PFSK-1 (cell line): ENCODE results near the gene DDC.

Experiments
- FOXP2 ChIP-seq: optimal IDR thresholded peaks from 2 replicates; pipeline ENCODE3; 2011; ENCODE audit warnings: borderline replicate concordance, control low read depth, inconsistent platforms; ENCODE audit not compliant: insufficient read depth; ENCODE audit errors: extremely low read length, extremely low read depth
- POLR2AphosphoS5 ChIP-seq: IDR thresholded peaks from 2 replicates; pipeline ENCODE4 v1.6.1; 2012; ENCODE audit warnings: low read depth, mild to moderate bottlenecking, control low read depth, low read length, moderate library complexity
- REST ChIP-seq, 2 experiments: IDR thresholded peaks; 2 replicates each; pipeline versions ENCODE4 v1.6.1 to v1.8.0; 2011 to 2012; ENCODE audit warnings: low read depth in 2 of 2, low read length in 2 of 2, control low read depth in 1 of 2, inconsistent platforms in 1 of 2, mild to moderate bottlenecking in 1 of 2, moderate library complexity in 1 of 2; ENCODE audit not compliant: insufficient read depth in 1 of 2
- SIN3A ChIP-seq: IDR thresholded peaks from 2 replicates; pipeline ENCODE4 v1.6.1; 2012; ENCODE audit warnings: mild to moderate bottlenecking, low read length, moderate library complexity, borderline replicate concordance; ENCODE audit not compliant: insufficient read depth
- TAF1 ChIP-seq: IDR thresholded peaks from 2 replicates; pipeline ENCODE4 v1.6.1; 2012; ENCODE audit warnings: low read length, control low read depth, borderline replicate concordance; ENCODE audit not compliant: insufficient read depth

The DDC gene

DNA sequence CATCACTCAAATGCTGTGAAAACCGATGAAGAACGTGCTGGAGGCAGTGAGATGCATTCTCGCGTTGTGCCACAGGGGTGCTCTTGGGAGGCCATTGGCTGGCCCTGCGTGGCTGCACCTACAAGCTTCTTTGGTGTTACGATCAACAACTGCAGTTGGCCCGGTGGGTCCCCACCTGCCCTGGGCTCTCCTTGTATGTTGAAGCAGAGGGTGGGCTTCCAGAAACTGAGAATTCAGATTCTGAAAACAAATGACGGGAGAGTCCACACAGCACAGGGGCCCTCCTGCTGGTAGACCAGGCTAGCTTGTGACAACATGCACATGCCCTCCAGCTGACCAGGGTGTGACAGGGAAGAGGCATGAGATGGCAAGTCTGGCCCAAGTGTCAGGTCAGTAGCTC, 23.7 kb upstream of the DDC start:
- TF ChIP-seq POLR2AphosphoS5 (no peak), SIN3A (no peak), FOXP2 (no peak), TAF1 (no peak), REST (IDR thresholded peaks at IDR 0.05; ENCODE audit: insufficient read depth in 1 of 2, low read depth in 2 of 2, low read length in 2 of 2) (no peak)

DNA sequence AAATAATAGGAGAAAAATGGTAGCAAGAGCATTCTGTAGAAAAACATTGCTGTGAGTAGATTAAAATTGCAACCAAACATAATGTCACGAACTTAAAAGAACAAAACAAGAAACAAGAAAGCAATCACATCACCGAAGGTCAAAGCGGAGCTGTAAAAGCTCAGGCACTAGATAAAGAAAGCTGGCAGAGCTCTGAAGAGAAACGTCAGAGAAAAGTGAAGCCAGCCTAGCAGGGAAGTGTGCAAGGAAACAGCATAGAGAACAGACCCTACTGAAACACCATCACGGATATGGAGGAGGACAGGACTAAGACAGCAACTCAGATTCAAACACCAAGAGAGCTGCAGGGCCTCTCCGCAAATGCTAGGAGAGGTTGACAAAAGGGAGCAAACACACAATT, 22.5 kb upstream of the DDC start:
- no peak for TF ChIP-seq POLR2AphosphoS5

DNA sequence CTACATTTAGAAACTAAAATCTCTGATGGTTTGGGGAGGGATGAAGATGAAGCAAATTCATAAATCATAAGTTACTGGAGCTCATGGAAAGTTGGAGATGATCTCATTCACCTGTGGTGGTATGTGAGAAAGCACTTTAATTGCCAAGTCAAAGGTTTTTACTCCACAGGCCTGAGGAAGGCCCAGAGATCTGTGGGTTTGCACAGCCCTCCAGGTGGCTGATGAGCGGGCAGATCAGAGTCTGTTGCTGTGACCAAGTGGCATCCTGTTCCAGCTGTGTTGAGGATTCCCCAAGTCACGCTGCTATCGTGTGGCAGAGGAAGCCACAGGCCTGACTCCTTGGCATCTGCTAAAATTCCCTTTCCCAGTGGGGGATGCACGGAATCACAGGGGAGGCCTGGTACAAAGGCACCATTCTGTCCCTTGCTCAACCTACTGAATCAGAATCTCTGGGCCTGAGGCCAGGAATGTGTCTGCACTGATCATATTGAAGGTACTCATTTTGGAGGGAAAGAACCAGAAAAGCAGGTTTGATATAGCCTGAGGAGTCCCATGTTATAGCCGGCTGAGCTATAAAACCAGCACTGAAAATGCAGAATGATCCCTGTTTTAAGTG, 19.7 kb upstream of the DDC start:
- no peak for TF ChIP-seq FOXP2
- TF ChIP-seq REST (IDR thresholded peaks at IDR 0.05; ENCODE audit: insufficient read depth in 1 of 2, low read depth in 2 of 2, low read length in 2 of 2), result no peak
- no peak for TF ChIP-seq POLR2AphosphoS5
- TF ChIP-seq TAF1, result no peak
- no peak for TF ChIP-seq SIN3A

- TF ChIP-seq TAF1 (no peak), SIN3A (no peak), POLR2AphosphoS5 (no peak), FOXP2 (no peak), REST (IDR thresholded peaks at IDR 0.05; ENCODE audit: insufficient read depth in 1 of 2, low read depth in 2 of 2, low read length in 2 of 2) (no peak)
Measured at GRCh38 chr7:50584386-50584785, 19.2 kb upstream of the DDC start.

GRCh38 chr7:50580057-50580456, 14.9 kb upstream of the DDC start:
- no peak for TF ChIP-seq POLR2AphosphoS5
- no peak for TF ChIP-seq REST (IDR thresholded peaks at IDR 0.05; ENCODE audit: insufficient read depth in 1 of 2, low read depth in 2 of 2, low read length in 2 of 2)
- TF ChIP-seq SIN3A, result no peak
- TF ChIP-seq FOXP2, result no peak
- no peak for TF ChIP-seq TAF1

- no peak for TF ChIP-seq REST (IDR thresholded peaks at IDR 0.05; ENCODE audit: insufficient read depth in 1 of 2, low read depth in 2 of 2, low read length in 2 of 2)
- TF ChIP-seq FOXP2, result no peak
- TF ChIP-seq POLR2AphosphoS5, result no peak
- TF ChIP-seq SIN3A, result no peak
- TF ChIP-seq TAF1, result no peak
Measured at GRCh38 chr7:50577569-50577968, 12.4 kb upstream of the DDC start.
